Heart right ventricle (tissue), 16 donors: ENCODE measurements around the gene ALS2. TPM values are rescaled to one million over a fixed set of nuclear protein-coding genes. Genes with fewer than 3 reads are reported as not detected.

ENCODE experiments used
- ATAC-seq, 8 donors: fragments of 200-7000 bp; cut with Tn5 transposase; one replicate each; pipeline ENCODE4 v1.9.1; 2020; ENCODE audit warnings: mild to moderate bottlenecking in 8 of 8, moderate library complexity in 8 of 8, moderate number of reproducible peaks in 1 of 8
- DNase-seq, 2 donors: peaks; one replicate each; pipeline ENCODE4 v3.0.0-alpha.2; 2020
- H3K27ac ChIP-seq, 10 donors: fragments of 200-600 bp; sonication (generic) in 2 of 10; one replicate each; pipeline versions ENCODE4 v1.5.0 to v1.8.0; 2020 to 2022; ENCODE audit warnings: mild to moderate bottlenecking in 3 of 10
- H3K27me3 ChIP-seq, 7 donors: fragments of 200-600 bp; one replicate each; pipeline ENCODE4 v1.8.0; 2021 to 2022; ENCODE audit warnings: mild to moderate bottlenecking in 2 of 7
- H3K36me3 ChIP-seq, 9 donors: fragments of 200-600 bp; sonication (generic) in 1 of 9; one replicate each; pipeline versions ENCODE4 v1.5.0 to v1.8.0; 2020 to 2022; ENCODE audit warnings: mild to moderate bottlenecking in 2 of 9
- H3K4me1 ChIP-seq, 9 donors: fragments of 200-600 bp; sonication (generic) in 1 of 9; one replicate each; pipeline versions ENCODE4 v1.5.0 to v1.8.0; 2020 to 2022; ENCODE audit warnings: mild to moderate bottlenecking in 4 of 9
- H3K4me3 ChIP-seq, 10 donors: fragments of 200-600 bp; sonication (generic) in 2 of 10; one replicate each; pipeline versions ENCODE4 v1.5.0 to v1.8.0; 2020 to 2022; ENCODE audit warnings: mild to moderate bottlenecking in 7 of 10, moderate library complexity in 2 of 10
- H3K9me3 ChIP-seq, 11 donors: fragments of 200-600 bp in 10 of 11; sonication (generic) in 2 of 11; one replicate each; pipeline versions ENCODE4 v1.5.0 to v1.8.0; 2013 to 2022; ENCODE audit warnings: mild to moderate bottlenecking in 2 of 11, control low read depth in 1 of 11, moderate library complexity in 1 of 11
- WGBS, 2 donors: extraction: QIAGEN DNeasy Blood & Tissue Kit; methylation state at CpG; one replicate each; pipeline ENCODE4 v1.1.7; 2013; ENCODE audit warnings: inconsistent platforms in 1 of 2; 5-methylcytosine and 5-hydroxymethylcytosine counted together
- intact Hi-C, 10 donors: fragments of 100-400 bp; cut with DNase I; formaldehyde crosslinking; loops; one replicate each; pipeline versions ENCODE4 v1.11.1 to v1.14.2; 2022
- polyA plus RNA-seq, 2 donors: library from polyadenylated mRNA; stranded (reverse); fragments of 200-250 nt; gene quantifications; one replicate each; pipeline ENCODE4 v1.2.3, GENCODE V29; 2013
- total RNA-seq, 10 donors: library from RNA; stranded (reverse); fragmentation: NEBNext Ultra II Directional in 3 of 10; extraction: Animal tissue kit (Norgen Biotek cat#: 25700) in 3 of 10; gene quantifications; one replicate each; pipeline versions ENCODE4 v1.2.1 to v1.2.4, GENCODE V29; 2021 to 2023
- TF ChIP-seq, protein P1 (sequence below), 9 donors: fragments of 200-600 bp; sonication (generic) in 2 of 9; IDR thresholded peaks; one replicate each; pipeline versions ENCODE4 v1.5.0 to v1.8.0; 2021 to 2022; ENCODE audit warnings: antibody characterized with exemption in 9 of 9, mild to moderate bottlenecking in 5 of 9, moderate library complexity in 1 of 9
- donor health status: Arrhythmogenic right ventricular cardiomyopathy.
- donor health status: ischemic (EF 13 %, LVEDD 7.1; RV severe dilation, severe dysfunction).
- donor health status: healthy with polysubstance abuse.
- donor health status: DM: no; HTN: yes; CAD: no.
- donor health status: DM: no; HTN: no; CAD: no.
- donor health status: ischemic (EF 25% LVEDD 6.9; RV normal size, moderate dysfunction).
- donor health status: ischemic (EF 25% LVEDD 5.7; RV mildly dilated, moderate dysfunction).
- donor health status: healthy.
- donor health status: DM: yes; HTN: yes; CAD: no.
- donor health status: Ischemic cardiomyopathy.
- donor health status: ischemic (EF 35%, LVEDD 5.7; RV mildly dilated, moderate dysfunction).
- donor health status: nonischemic (EF 11% LVEDD 7.7; RV severe dilation, severe dysfunction).
- donor health status: DM: yes; HTN: yes; CAD: no.
- donor health status: PGD.
- donor health status: ischemic (EF 29% LVEDD 5.4; RV normal size, mild dysfunction).
- donor health status: nonischemic (EF 23%, LVEDD 6.1; RV moderate dilation, normal function).

The ALS2 gene
- total and polyA plus RNA-seq, 12 donors = 7.8 to 49.3 (median 34.5) TPM

DNA sequence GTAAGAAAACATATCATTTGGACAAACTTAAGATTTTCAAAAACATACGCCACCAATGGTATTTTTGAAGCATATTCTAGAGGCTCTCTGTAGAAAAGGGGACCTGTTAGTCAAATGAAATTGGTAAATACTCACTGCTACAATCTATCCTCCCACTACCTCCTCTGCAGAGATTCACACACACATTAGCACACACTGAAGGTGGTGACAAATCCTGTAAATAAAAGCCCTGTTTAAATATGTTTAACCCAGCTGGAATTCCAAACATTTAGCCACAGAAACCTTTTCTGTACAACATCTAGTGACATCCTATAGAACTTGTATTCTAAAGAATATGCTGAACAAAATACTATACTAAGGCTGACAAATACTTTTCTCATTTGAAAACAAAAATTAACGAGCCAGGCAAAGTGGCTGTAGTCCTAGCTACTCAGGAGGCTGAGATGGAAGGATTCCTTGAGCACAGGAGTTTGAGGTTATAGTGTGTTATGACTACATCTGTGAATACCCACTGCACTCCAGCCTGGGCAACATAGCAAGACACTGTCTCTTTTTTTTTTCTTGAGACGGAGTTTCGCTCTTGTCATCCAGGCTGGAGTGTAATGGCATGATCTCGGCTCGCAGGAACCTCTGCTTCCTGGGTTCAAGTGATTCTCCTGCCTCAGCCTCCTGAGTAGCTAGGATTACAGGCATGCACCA is 25.9 kb downstream of the ALS2 start:
- peaks cover 0 to 3% (median 0%) of the 10 kb centered on the region in 9 donors for H3K4me1 ChIP-seq
- TF ChIP-seq, protein P1, sequence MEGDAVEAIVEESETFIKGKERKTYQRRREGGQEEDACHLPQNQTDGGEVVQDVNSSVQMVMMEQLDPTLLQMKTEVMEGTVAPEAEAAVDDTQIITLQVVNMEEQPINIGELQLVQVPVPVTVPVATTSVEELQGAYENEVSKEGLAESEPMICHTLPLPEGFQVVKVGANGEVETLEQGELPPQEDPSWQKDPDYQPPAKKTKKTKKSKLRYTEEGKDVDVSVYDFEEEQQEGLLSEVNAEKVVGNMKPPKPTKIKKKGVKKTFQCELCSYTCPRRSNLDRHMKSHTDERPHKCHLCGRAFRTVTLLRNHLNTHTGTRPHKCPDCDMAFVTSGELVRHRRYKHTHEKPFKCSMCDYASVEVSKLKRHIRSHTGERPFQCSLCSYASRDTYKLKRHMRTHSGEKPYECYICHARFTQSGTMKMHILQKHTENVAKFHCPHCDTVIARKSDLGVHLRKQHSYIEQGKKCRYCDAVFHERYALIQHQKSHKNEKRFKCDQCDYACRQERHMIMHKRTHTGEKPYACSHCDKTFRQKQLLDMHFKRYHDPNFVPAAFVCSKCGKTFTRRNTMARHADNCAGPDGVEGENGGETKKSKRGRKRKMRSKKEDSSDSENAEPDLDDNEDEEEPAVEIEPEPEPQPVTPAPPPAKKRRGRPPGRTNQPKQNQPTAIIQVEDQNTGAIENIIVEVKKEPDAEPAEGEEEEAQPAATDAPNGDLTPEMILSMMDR (IDR thresholded peaks at IDR 0.05) = no peak
- peaks cover 0 to 100% (median 25%) of the 10 kb centered on the region in 9 donors for H3K36me3 ChIP-seq
- intact Hi-C loops = no loop called here
- no peak for DNase-seq
- H3K27me3 ChIP-seq = no peaks in the 10 kb centered on the region
- no peak for ATAC-seq
- no peak overlapping the region for H3K27ac ChIP-seq
- H3K9me3 ChIP-seq = no peaks in the 10 kb centered on the region
- 95 to 96% methylated on average over 6 of the region's 6 CpGs for WGBS, 2 donors
- no peak overlapping the region for H3K4me3 ChIP-seq

DNA sequence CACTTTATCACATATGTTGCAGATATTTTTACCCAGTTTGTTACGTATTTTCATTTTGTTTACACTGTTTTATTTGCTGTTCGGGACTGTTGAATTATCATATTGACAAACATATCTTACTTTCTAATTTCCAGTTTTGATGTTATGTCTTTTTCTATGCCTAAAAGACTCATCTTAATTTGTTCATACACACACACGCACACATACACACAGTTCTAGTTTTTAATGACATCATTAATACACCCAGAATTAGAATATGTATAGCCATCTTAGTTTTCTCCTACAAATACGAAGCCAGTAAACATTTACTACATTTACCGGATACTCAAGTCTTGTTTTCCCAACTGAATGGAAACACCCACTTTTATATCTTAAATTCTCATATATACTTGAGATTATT is 29.2 kb downstream of the ALS2 start:
- H3K4me1 ChIP-seq = no peaks in the 10 kb centered on the region
- H3K27me3 ChIP-seq = no peaks in the 10 kb centered on the region
- WGBS, 2 donors = 76 to 86% methylated on average over 5 of the region's 5 CpGs
- ATAC-seq = no peak
- TF ChIP-seq, protein P1 (IDR thresholded peaks at IDR 0.05) = no peak
- no peaks in the 10 kb centered on the region for H3K9me3 ChIP-seq
- H3K36me3 ChIP-seq = peaks cover 0 to 99% (median 23%) of the 10 kb centered on the region in 9 donors
- intact Hi-C loops = no loop called here
- no peak for DNase-seq
- H3K27ac ChIP-seq = no peak overlapping the region
- no peak overlapping the region for H3K4me3 ChIP-seq

DNA sequence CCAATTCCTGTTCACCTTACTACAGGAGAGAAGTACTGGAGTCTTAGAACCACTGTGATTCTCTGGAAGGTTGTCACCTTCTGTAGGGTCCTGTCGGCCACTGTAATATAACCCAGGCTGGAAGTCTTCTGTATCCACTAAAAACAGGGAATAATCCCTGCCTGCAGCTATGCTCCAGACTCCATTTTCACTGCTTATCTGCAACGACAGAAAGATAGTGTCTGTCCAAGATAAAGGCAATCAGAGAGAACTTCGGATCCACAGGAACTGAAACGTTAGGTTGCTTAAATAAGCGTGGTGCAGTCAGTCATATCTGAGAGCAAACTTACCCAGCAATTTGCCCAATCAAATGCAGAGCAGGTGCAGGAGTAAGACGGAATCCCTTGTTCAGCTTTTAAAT is 34.2 kb downstream of the ALS2 start:
- no peaks in the 10 kb centered on the region for H3K27me3 ChIP-seq
- H3K4me3 ChIP-seq = no peak overlapping the region
- H3K9me3 ChIP-seq = no peaks in the 10 kb centered on the region
- H3K27ac ChIP-seq = no peak overlapping the region
- 55 to 64% methylated on average over 6 of the region's 6 CpGs for WGBS, 2 donors
- DNase-seq (no peak), ATAC-seq (no peak)
- TF ChIP-seq, protein P1 (IDR thresholded peaks at IDR 0.05) = no peak
- intact Hi-C loops = loop anchor here in 1 of 10 donors (10.0 kb wide), 1 partner anchor 362 kb away; no protein-coding TSS in a partner anchor
- no peaks in the 10 kb centered on the region for H3K4me1 ChIP-seq
- H3K36me3 ChIP-seq = peaks cover 0 to 99% (median 39%) of the 10 kb centered on the region in 9 donors

DNA sequence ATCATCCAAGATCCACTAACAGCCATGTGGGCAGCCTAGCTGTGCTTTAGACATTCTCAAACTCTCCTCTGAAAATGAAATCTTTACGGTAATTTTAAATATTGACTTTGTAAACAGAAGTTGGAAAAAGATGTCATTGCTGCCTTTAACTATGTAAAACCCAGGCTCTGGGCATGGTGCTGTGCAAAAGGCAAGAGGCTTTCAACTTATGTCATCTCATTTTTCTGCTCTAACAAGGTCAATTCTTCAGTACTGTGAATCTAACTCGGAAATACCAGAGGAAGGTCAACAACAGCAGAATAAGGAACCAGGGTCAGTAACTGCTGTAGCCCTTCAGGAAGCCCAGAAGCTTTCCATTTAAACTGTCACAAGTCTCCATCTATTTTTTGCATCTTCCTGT is 45.2 kb downstream of the ALS2 start:
- WGBS, 2 donors = 73 to 83% methylated on average over 2 of the region's 2 CpGs
- Histone ChIP-seq H3K4me1 (no peaks in the 10 kb centered on the region), H3K4me3 (no peak overlapping the region), H3K36me3 (peaks cover 0 to 99% (median 57%) of the 10 kb centered on the region in 9 donors), H3K27ac (no peak overlapping the region), H3K9me3 (peaks cover 0 to 17% (median 7%) of the 10 kb centered on the region in 11 donors), H3K27me3 (no peaks in the 10 kb centered on the region)
- TF ChIP-seq, protein P1 (IDR thresholded peaks at IDR 0.05) = no peak
- ATAC-seq (no peak), DNase-seq (no peak)
- intact Hi-C loops = loop anchor here in 1 of 10 donors (10.0 kb wide), 1 partner anchor 351 kb away; no protein-coding TSS in a partner anchor
